ENCODE results near the gene VN1R5.

The VN1R5 gene

GRCh38 chr1:247241691-247242090 lies 14.2 kb upstream of the VN1R5 start:
- no peak for DNase-seq (ENCODE audit: low spot score)
- in situ Hi-C loops (cut with MboI; ENCODE audit: low sequenced_read_pairs, unreplicated experiment) = no loop called here

GRCh38 chr1:247243524-247244137 lies 12.2 kb upstream of the VN1R5 start:
- in situ Hi-C loops (cut with MboI; ENCODE audit: low sequenced_read_pairs, unreplicated experiment) = no loop called here
- no peak for TF ChIP-seq CTCF (IDR thresholded peaks at IDR 0.05; ENCODE audit: borderline replicate concordance, control extremely low read depth, extremely low read depth, insufficient read depth, missing control alignments)
- DNase-seq (ENCODE audit: low spot score) = no peak

More at GRCh38 chr1:247241691-247242090, 14.2 kb upstream of the VN1R5 start:
- TF ChIP-seq CTCF (IDR thresholded peaks at IDR 0.05; ENCODE audit: borderline replicate concordance, control extremely low read depth, extremely low read depth, insufficient read depth, missing control alignments) = no peak

- no peak for TF ChIP-seq CTCF (IDR thresholded peaks at IDR 0.05; ENCODE audit: borderline replicate concordance, control extremely low read depth, extremely low read depth, insufficient read depth, missing control alignments)
- no peak for DNase-seq (ENCODE audit: low spot score)
- in situ Hi-C loops (cut with MboI; ENCODE audit: low sequenced_read_pairs, unreplicated experiment) = no loop called here
These were observed 9.4 kb upstream of the VN1R5 start for GRCh38 chr1:247246325-247247115.

GRCh38 chr1:247247568-247247967 lies 8.3 kb upstream of the VN1R5 start:
- TF ChIP-seq CTCF (IDR thresholded peaks at IDR 0.05; ENCODE audit: borderline replicate concordance, control extremely low read depth, extremely low read depth, insufficient read depth, missing control alignments) = no peak
- in situ Hi-C loops (cut with MboI; ENCODE audit: low sequenced_read_pairs, unreplicated experiment) = no loop called here
- no peak for DNase-seq (ENCODE audit: low spot score)

- DNase-seq (ENCODE audit: low spot score) = no peak
- TF ChIP-seq CTCF (IDR thresholded peaks at IDR 0.05; ENCODE audit: borderline replicate concordance, control extremely low read depth, extremely low read depth, insufficient read depth, missing control alignments) = no peak
- in situ Hi-C loops (cut with MboI; ENCODE audit: low sequenced_read_pairs, unreplicated experiment) = no loop called here
These were observed 10.2 kb downstream of the VN1R5 start for GRCh38 chr1:247266053-247266452.

- in situ Hi-C loops (cut with MboI; ENCODE audit: low sequenced_read_pairs, unreplicated experiment) = no loop called here
- no peak for TF ChIP-seq CTCF (IDR thresholded peaks at IDR 0.05; ENCODE audit: borderline replicate concordance, control extremely low read depth, extremely low read depth, insufficient read depth, missing control alignments)
- DNase-seq (ENCODE audit: low spot score) = no peak
These were observed 12.6 kb downstream of the VN1R5 start for GRCh38 chr1:247268390-247269045.
